Glutamatergic neuron (in vitro differentiated cells): ENCODE results near the gene EPHA7. TPM values are rescaled to one million over a fixed set of nuclear protein-coding genes. Genes with fewer than 3 reads are reported as not detected.

Source experiments
- DNase-seq: peaks from one replicate; pipeline ENCODE4 v3.0.0; 2022
- H3K27ac Mint-ChIP-seq: one replicate; pipeline ENCODE4 v1.8.0; 2020; ENCODE audit warnings: mild to moderate bottlenecking, mixed read lengths, inconsistent platforms; ENCODE audit not compliant: unreplicated experiment
- H3K27me3 Mint-ChIP-seq: one replicate; pipeline ENCODE4 v1.8.0; 2020; ENCODE audit warnings: mild to moderate bottlenecking, moderate library complexity, mixed read lengths, inconsistent platforms; ENCODE audit not compliant: unreplicated experiment
- H3K36me3 Mint-ChIP-seq: one replicate; pipeline ENCODE4 v1.8.0; 2020; ENCODE audit warnings: mild to moderate bottlenecking, mixed read lengths, inconsistent platforms; ENCODE audit not compliant: unreplicated experiment
- H3K4me1 Mint-ChIP-seq: one replicate; pipeline ENCODE4 v1.8.0; 2020; ENCODE audit warnings: mild to moderate bottlenecking, low read depth, mixed read lengths, inconsistent platforms; ENCODE audit not compliant: unreplicated experiment
- H3K4me3 Mint-ChIP-seq: one replicate; pipeline ENCODE4 v1.8.0; 2020; ENCODE audit warnings: mild to moderate bottlenecking, mixed read lengths, inconsistent platforms; ENCODE audit not compliant: unreplicated experiment
- H3K9me3 Mint-ChIP-seq: one replicate; pipeline ENCODE4 v1.8.0; 2020; ENCODE audit warnings: mild to moderate bottlenecking, moderate library complexity, mixed read lengths, inconsistent platforms; ENCODE audit not compliant: unreplicated experiment
- CTCF ChIP-seq: fragments of 200-600 bp; sonication (generic); IDR thresholded peaks from one replicate; pipeline ENCODE4 v1.5.0; 2021; ENCODE audit not compliant: partially characterized antibody, unreplicated experiment
- total RNA-seq: library from RNA; stranded (reverse); fragmentation: NEBNext Ultra II Directional; extraction: Animal tissue kit (Norgen Biotek cat#: 25700); gene quantifications from one replicate; pipeline ENCODE4 v1.2.1, GENCODE V29; 2021; ENCODE audit not compliant: unreplicated experiment

EPHA7 gene
- total RNA-seq, 1 donor from 2014 or later, result 3.6 TPM

GRCh38 chr6:93272896-93273295 lies 146.5 kb downstream of the EPHA7 start:
- TF ChIP-seq CTCF, result no peak
- H3K4me1 Mint-ChIP-seq, result no peaks in the 10 kb centered on the region
- H3K27ac Mint-ChIP-seq, result no peak overlapping the region
- no peak for DNase-seq
- no peak overlapping the region for H3K4me3 Mint-ChIP-seq
- H3K27me3 Mint-ChIP-seq, result no peaks in the 10 kb centered on the region
- no peaks in the 10 kb centered on the region for H3K36me3 Mint-ChIP-seq
- no peaks in the 10 kb centered on the region for H3K9me3 Mint-ChIP-seq

- no peak for DNase-seq
These were observed 147.1 kb downstream of the EPHA7 start for GRCh38 chr6:93272211-93272610.

GRCh38 chr6:93266116-93266817 lies 153.1 kb downstream of the EPHA7 start:
- Mint-ChIP-seq H3K27me3 (no peaks in the 10 kb centered on the region), H3K4me1 (no peaks in the 10 kb centered on the region), H3K36me3 (no peaks in the 10 kb centered on the region), H3K4me3 (no peak overlapping the region), H3K27ac (no peak overlapping the region), H3K9me3 (no peaks in the 10 kb centered on the region)
- DNase-seq, result no peak
- TF ChIP-seq CTCF, result no peak

More at GRCh38 chr6:93272211-93272610, 147.1 kb downstream of the EPHA7 start:
- H3K27me3 Mint-ChIP-seq, result no peaks in the 10 kb centered on the region
- no peak for TF ChIP-seq CTCF
- no peaks in the 10 kb centered on the region for H3K9me3 Mint-ChIP-seq
- no peaks in the 10 kb centered on the region for H3K4me1 Mint-ChIP-seq
- H3K27ac Mint-ChIP-seq, result no peak overlapping the region
- no peaks in the 10 kb centered on the region for H3K36me3 Mint-ChIP-seq
- no peak overlapping the region for H3K4me3 Mint-ChIP-seq

- Mint-ChIP-seq H3K4me3 (no peak overlapping the region), H3K27me3 (no peaks in the 10 kb centered on the region), H3K4me1 (no peaks in the 10 kb centered on the region), H3K9me3 (no peaks in the 10 kb centered on the region), H3K27ac (no peak overlapping the region), H3K36me3 (no peaks in the 10 kb centered on the region)
- no peak for TF ChIP-seq CTCF
- no peak for DNase-seq
These were observed 158.5 kb downstream of the EPHA7 start for GRCh38 chr6:93260881-93261280.

- H3K27ac Mint-ChIP-seq, result no peak overlapping the region
- H3K4me3 Mint-ChIP-seq, result no peak overlapping the region
- TF ChIP-seq CTCF, result no peak
- H3K36me3 Mint-ChIP-seq, result no peaks in the 10 kb centered on the region
- DNase-seq, result no peak
- H3K9me3 Mint-ChIP-seq, result no peaks in the 10 kb centered on the region
- H3K27me3 Mint-ChIP-seq, result no peaks in the 10 kb centered on the region
- no peaks in the 10 kb centered on the region for H3K4me1 Mint-ChIP-seq
These were observed 160.0 kb downstream of the EPHA7 start for GRCh38 chr6:93259332-93259731.
